Brain microvascular endothelial cell (primary cell): ENCODE results near the gene DLGAP1.
A peak's percentile ranks its signal among the peaks of the same experiment; 100 is the strongest.

ENCODE experiments used
- DNase-seq: peaks from one replicate; pipeline ENCODE4 v3.0.0-alpha.2; 2020
- H3K27ac ChIP-seq: fragments of 250-450 bp; sonication (Bioruptor Pico); 2 replicates; pipeline ENCODE4 v1.5.1; 2020; ENCODE audit warnings: mild to moderate bottlenecking, moderate library complexity
- H3K27me3 ChIP-seq: fragments of 250-450 bp; sonication (Bioruptor Pico); replicated peaks from 2 replicates; pipeline ENCODE4 v1.5.1; 2020; ENCODE audit warnings: mild to moderate bottlenecking
- H3K36me3 ChIP-seq: fragments of 250-450 bp; sonication (Bioruptor Pico); replicated peaks from 2 replicates; pipeline ENCODE4 v1.5.1; 2020; ENCODE audit warnings: mild to moderate bottlenecking
- H3K4me3 ChIP-seq: 2 replicates; pipeline ENCODE4 v1.5.1; 2011; ENCODE audit warnings: low read depth, mild to moderate bottlenecking, control low read depth, low read length, moderate library complexity
- CTCF ChIP-seq: IDR thresholded peaks from 2 replicates; pipeline ENCODE4 v1.5.1; 2011; ENCODE audit warnings: low read depth, mild to moderate bottlenecking, moderate library complexity, low read length, control low read depth, inconsistent platforms; ENCODE audit errors: missing control alignments
- in situ Hi-C: cut with HindIII; loops from 2 replicates; pipeline ENCODE4 v1.10.0; 2017; ENCODE audit warnings: low sequenced_read_pairs, low pct_ligation_motif_present

The DLGAP1 gene

GRCh38 chr18:3777719-3778118 is 677.4 kb downstream of the DLGAP1 start:
- in situ Hi-C loops = no loop called here
- DNase-seq = no peak
- Histone ChIP-seq H3K36me3 (no peaks in the 10 kb centered on the region), H3K4me3 (no peak overlapping the region), H3K27ac (no peak overlapping the region), H3K27me3 (no peaks in the 10 kb centered on the region)
- no peak for TF ChIP-seq CTCF

- no peak overlapping the region for H3K4me3 ChIP-seq
- in situ Hi-C loops = no loop called here
- no peak overlapping the region for H3K27ac ChIP-seq
- no peaks in the 10 kb centered on the region for H3K27me3 ChIP-seq
- no peak for DNase-seq
- TF ChIP-seq CTCF = no peak
- H3K36me3 ChIP-seq = no peaks in the 10 kb centered on the region
Measured at GRCh38 chr18:3777122-3777521, 678.0 kb downstream of the DLGAP1 start.

- Histone ChIP-seq H3K27me3 (no peaks in the 10 kb centered on the region), H3K4me3 (no peak overlapping the region), H3K27ac (no peak overlapping the region), H3K36me3 (no peaks in the 10 kb centered on the region)
- no peak for TF ChIP-seq CTCF
- in situ Hi-C loops = no loop called here
- DNase-seq = no peak
Measured at GRCh38 chr18:3775996-3776395, 679.1 kb downstream of the DLGAP1 start.

- H3K4me3 ChIP-seq = no peak overlapping the region
- no peak for TF ChIP-seq CTCF
- in situ Hi-C loops = loop anchor here (25.0 kb wide), 1 partner anchor 214 kb away; no protein-coding TSS in a partner anchor
- no peaks in the 10 kb centered on the region for H3K27me3 ChIP-seq
- no peaks in the 10 kb centered on the region for H3K36me3 ChIP-seq
- no peak for DNase-seq
- no peak overlapping the region for H3K27ac ChIP-seq
Measured at GRCh38 chr18:3773303-3773702, 681.8 kb downstream of the DLGAP1 start.

- in situ Hi-C loops = loop anchor here (25.0 kb wide), 1 partner anchor 216 kb away; no protein-coding TSS in a partner anchor
- peak; percentile 77 for TF ChIP-seq CTCF
- no peaks in the 10 kb centered on the region for H3K36me3 ChIP-seq
- H3K4me3 ChIP-seq = peak overlapping the region; percentile 48
- no peak overlapping the region for H3K27ac ChIP-seq
- DNase-seq = peak; percentile 83
- H3K27me3 ChIP-seq = no peaks in the 10 kb centered on the region
Measured at GRCh38 chr18:3771121-3771971, 683.8 kb downstream of the DLGAP1 start.
